Colon (tissue), 2 donors: ENCODE measurements around the gene TGFBI.
"Not testable (repeated sequence)": the region's sequence is repeated elsewhere in the genome, so short reads cannot be mapped to it uniquely, and the experiment has no call there.

Experiments used
- FAIRE-seq: peaks from 2 replicates; lab custom pipeline; 2012; peaks lifted over from hg19 to GRCh38; lab: Jason Lieb, UNC
- donor health status: control.
- donor health status: control.

The TGFBI gene

DNA sequence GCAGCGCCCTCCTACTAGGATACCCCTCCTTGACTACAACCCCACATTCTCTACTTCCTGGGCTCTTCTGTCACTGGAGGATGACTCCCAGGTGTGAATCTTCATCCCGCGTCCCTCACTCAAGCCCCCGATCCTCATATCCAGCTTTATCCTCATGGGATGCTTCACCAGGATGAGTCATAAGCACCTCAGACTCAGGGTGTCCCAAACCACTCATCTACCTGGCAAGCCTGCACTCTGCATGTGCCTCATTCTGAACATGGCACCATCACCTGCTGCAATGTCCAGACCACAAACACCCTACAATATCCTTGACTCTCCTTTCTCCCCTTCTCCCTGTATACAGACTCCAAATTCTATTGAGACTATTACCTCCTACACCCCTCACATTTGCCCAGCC is 1.5 kb upstream of the TGFBI start:
- FAIRE-seq, result no peak

DNA sequence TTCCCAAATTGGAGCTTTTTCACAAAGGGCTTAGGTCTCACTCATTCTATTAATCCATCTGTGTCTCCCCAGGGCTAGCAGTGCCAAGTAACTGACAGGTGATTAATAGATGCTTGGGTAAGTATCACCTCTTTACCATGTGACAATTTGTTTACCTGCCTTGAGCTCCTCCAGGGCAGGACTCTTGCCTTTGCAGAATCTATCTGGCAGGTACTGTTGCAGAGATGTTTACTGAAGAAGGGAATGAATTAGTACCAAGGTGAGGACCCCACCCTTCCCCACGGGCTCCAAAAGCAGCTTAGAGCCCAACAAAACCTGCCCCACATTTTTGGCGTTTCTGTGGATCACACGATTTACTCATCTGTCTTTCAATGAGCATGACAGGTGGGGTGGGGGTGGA is 698 bp upstream of the TGFBI start:
- FAIRE-seq, result no peak

DNA sequence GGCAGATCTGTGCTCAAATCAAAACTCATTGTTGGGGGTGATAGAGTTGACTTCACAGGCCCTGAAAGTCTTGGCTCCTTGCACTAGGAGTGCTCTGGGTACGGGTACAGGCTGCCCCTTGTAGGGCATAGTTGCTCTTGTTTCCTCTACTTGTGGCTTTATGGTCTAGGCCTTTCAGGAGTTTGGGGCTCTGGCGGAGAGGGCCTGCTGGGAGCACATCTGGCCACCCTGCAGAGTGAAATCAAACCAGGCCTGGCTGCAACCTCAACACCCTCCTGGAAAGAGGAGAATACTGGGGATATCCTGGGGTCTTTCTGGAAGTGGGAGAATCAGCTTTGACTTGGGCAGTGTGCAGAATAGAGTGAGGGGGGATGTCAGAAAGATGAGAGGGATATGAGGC is 1.5 kb downstream of the TGFBI start:
- FAIRE-seq, result no peak

DNA sequence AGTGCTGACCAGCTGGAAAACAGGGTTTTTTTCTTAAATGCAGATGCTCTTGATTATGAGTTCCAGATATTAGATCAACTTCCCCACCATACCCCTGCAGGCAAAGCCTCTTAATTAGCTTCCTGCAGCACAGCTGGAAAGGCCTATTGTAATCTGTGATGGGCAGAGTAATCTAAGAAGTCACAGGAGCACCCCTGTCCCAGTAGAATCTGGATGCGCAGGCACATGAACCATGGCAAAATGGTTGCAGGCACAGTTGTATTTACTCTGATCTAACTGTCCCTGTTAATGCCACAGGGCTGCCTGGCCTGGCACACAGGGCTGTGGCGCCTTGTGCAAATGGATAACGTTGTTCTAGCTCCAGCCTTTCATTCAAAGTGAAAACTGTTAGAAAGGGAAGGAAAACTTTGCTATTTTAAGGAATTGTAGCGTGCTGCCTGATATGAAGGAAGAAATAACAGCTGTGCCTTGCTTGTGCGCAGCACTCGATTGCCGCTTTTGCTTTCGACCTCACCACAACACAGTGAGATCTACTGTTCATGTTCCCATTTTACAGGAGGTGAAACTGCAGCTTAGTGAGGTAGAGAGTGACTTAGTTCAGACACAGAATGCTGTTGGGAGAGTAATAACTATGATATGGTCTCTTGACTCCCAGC is 2.3 kb downstream of the TGFBI start:
- FAIRE-seq, result no peak

DNA sequence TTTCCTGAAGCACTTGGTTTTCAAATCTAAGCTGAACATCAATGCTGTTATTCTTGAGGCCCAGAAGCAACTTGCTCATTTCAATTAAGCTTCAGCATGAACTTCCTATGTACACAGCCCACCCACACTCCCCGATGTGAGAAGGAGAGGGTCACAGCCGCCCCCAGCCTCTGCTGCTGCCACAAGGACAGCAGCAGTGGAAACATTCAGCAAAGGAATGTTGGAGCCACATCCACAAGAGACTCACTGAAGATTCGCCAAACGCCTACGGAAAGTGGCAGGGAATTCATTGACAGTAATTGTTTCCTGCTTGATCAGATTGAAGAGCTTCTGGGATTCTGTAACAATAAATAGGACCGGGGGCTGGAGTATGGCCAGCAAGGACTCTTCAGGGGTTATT is 2.9 kb downstream of the TGFBI start:
- FAIRE-seq, result no peak

DNA sequence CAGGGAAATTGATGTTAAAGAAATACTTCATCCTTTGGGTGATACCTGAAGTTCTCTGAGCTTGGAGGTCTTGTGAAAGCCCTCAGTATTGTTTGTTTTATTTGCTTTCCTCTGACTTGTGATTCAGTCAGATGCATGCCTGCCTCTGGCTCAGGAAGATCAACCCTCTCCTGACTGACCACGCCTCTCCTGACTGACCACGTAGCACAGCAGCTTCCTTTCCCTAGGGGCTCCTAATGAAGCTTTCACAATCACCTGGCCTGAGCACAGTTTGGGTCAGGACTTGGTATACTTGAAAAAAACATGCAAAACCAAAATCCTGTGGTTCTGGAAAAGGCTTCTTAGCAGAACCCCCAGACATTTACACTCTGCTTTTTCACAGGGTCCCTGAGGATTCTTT is 3.8 kb downstream of the TGFBI start:
- FAIRE-seq, result no peak

DNA sequence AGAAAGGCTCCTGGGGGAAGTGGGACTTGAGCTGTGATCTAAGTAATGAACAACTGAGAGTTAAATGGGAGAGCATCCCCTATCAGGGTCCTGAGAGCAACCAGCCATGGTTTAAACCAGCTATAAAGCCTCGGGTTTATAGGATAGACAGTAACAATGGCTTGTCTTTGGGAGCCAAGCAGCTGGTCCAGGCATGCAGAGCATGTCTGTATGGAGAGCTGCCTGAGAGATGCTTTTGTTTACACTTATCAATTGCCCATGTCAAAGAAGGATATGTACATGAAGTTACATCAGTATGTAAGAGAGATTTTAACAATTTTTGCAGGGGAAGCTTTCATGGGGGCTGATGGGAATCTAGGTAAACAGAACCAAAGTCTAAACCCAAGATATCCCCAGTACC is 4.4 kb downstream of the TGFBI start:
- no peak for FAIRE-seq

DNA sequence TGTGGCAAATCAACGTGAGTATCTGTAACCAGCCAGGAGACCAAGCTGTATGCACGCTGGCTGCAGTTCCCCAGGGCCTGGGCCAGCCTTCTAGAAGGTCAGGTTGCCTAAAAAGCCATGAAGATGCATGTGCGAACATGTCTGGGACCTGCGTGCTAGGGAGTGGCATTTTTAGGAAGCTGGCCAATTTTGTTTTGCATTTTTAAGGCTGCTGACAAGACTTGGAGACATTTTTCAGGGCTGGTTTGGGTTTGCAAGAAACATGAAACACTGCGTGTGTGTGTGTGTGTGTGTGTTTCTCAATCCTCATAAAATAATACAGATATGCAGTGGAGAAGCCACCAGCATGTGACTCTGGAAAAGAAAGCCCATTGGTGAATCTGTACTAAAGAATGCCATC is 5.1 kb downstream of the TGFBI start:
- no peak for FAIRE-seq

DNA sequence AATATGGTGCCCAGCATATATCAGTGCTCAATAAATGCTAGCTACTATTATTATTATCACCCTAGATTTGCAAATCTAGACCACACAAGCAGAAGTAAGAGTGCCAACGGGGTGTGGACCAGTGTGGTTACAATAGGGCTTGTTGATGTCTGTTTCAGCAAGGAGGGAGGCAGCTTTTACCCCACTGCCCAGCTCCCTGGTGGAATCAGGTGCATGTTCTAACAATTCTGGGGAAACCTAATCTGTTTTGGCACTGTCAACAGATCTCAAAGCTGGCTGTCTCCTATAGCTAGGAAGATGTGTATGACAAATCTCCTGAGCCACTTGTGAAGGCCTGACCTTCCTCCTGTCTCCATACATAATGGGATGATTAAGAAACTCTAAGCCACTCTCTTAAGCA is 5.7 kb downstream of the TGFBI start:
- FAIRE-seq, result no peak

DNA sequence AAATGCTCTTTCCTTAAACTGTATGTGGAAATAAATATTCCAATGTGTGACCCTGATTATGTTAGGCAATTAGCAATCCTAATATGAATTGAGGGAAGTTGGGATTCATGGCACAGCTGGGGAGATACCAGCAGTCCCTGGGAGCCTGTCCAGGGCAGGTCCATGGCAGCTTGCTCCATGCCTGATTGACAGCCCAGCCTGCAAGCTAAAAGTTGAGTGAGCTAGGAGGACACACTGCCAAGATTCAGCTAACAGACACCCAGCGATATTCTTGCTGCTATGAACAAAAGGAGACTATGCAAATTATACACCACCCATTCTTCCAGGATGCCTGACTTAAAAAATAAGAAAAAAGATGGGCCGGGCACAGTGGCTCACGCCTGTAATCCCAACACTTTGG is 6.2 kb downstream of the TGFBI start:
- FAIRE-seq, result no peak

DNA sequence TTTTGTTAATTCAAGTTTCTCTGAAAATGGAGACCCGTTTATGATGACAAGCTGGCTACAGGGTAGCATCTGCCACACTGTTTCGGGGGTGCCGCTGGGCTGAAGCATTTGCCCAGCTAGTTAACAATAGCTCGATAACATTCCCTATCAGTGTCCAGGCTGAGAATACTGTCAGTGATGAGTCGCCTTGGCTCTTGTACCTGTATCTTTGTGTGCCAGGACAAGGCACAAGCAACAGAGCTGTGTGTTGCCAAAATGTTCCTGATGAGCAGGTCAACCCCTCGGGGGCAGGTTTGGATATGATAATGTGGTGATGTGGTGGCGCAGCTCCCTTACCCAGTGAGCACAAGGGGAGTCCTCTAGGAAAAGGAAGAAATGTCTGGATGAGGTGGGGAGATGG is 7.0 kb downstream of the TGFBI start:
- FAIRE-seq, result no peak

DNA sequence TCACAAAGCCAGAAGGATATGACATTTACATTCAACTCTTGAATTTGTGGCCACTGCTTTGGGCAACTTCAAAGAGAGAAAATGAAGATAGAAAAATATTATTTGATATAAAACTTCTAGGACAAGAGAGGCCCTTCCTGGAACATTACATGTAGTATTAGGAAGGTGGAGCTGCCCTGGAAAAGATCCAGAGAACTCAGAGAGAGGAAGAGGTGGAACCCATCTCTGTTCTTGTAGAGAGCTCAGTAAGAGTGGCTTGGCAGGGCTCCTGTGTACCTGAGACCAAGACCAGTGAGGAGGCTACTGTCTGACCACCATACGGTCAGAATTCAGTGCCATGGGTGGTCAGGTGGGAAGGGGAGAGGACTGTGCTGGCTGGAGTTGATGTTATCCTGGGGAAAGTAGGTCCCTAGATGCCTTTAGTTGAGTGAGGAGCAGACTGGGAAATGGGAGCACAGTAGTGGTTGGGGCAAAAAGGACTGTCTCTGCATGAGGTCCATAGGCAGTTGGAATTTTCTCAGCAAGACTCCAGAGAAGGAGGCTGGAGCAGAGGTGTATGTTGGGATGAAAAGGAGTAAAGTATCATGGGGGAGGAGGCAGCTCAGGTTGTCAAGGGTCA is 7.6 kb downstream of the TGFBI start:
- FAIRE-seq, result no peak

DNA sequence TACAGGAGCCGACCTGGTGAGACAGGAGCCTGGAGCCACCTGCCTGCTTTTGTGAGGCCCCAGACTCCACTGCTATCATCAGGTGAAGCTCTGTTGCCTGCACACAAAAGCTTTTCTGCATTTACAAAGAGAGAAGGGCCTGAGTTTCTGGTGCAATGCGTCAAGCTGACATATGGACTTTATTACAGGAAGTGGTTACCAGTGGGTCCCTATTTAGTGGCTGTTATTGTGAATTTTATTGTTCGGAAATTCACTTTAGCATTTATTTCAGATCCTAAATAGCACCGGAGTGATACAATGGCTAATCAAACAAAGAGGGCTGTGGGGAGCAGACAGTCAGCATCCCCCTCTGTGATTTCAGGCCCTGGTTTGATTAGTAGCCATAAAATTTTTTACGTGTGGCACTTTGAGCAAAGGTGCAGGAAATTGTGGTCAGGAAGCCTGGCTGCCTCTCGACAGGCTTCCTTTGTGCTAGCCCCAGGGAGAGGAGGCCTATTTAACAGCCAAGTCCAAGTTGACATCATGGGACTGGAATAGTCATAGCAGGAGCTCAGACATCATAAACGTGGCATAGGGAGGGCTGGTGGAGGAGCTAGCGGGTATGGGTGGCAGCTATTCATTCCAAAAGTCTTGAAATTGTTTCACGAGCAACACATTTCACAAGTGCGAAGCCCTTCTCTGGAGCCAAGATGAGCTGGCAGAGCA is 8.4 kb downstream of the TGFBI start:
- FAIRE-seq, result no peak

DNA sequence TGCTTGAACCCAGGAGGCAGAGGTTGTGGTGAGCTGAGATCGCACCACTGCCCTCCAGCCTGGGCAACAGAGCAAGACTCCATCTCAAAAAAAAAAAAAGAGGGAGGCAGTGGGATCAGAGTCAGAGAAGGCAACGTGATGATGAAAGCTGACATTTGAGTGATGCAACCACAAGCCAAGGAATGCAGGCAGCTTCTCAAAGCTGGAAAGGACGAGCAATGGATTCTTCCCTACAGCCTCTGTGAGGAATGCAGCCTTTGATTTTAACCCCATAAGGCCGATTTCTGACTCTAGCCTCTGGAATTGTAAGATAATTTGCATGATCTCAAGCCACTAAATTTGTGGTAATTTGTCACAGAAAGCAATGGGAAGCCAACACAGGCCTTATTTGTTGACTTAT is 9.8 kb downstream of the TGFBI start:
- FAIRE-seq, result no peak

DNA sequence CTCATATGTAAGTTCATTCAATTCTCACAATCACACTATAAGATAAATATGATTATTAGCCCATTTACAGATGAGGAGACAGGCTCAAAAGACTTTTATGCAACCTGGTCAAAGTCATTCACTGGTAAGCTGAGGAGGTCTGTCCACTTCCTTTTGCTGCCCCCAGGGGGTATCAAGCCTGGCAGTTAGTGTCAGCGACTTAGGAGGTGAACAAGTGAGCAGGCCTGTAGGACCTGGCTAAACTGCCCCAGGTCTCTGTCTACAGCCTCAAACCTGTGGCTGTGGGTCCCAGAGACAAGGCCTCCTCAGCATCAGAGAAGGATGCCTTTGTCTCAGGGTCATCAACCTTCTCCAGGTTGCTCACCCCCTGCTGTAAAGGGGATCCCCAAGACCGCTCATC is 10.4 kb downstream of the TGFBI start:
- FAIRE-seq, result no peak

DNA sequence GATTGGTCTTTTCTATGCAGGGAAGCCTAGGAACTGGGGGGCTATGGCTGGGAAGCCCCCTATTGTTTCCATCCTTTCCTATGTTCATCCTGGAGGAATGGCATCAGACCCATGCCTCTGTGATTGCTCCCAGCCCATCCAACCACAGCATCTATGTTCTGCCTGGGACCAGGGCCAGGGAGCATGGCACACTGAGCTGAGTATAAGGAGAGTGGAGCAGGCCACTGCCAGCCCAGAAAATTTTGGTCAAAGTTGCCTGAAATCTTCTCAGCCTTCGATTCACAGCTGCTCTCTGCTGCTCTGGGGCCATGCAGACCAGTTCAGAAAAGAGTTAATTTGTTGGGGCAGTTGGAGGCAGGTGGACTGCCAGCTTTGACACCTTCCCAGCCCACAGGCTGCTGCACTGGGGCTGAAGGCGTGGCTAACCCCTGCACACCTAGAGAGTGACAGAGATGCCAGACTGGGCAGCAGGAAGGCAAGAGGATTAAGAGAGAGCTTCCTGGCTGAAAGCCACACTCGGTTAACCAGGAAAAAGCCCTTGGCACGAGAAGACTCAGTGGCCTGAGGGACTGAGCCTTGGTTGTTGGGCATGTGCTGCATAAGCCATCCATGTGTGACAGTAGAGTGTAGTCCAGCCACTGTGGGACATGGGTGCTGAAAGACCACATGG is 12.1 kb downstream of the TGFBI start:
- no peak for FAIRE-seq

DNA sequence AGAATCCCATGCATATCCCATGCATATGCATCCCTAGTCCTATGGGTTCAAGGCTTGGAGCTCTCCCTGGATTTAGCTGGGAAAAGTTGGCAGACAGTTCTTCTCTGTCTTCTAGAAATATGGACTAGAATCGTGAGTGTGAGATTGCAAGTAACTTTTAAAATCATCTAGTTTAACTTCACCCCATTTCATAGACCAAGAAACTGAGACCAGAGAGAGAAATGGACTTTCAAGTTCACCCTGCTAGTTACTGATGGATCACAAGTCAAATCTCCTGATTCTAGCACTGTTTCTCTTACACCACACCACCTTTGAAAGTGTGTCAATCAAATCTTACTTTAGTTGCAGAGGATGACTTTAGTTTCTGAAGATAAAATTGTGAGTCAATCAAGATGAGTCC is 13.4 kb downstream of the TGFBI start:
- FAIRE-seq, result no peak

DNA sequence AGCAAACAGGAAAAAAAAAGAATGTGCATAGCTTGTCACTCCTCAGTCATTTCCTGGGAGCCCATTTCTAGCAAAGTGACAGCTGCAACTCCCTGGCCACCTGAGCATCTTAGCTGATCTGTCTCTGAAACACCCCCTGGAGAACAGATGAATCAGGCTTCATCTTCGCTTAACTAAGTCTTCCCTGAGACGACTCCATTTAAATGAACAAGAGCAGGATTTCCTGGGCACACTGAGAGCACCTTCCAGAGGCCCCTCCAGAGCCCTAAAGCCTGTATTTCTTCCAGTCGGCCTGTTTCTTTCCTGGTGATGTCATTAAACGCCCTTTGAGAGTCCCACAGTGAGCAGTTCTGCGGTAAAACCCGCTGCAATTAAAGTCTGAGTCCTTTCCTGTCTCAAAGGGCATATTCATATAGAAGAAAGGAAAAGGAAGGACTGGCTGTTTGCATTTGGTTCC is 13.9 kb downstream of the TGFBI start:
- no peak for FAIRE-seq

DNA sequence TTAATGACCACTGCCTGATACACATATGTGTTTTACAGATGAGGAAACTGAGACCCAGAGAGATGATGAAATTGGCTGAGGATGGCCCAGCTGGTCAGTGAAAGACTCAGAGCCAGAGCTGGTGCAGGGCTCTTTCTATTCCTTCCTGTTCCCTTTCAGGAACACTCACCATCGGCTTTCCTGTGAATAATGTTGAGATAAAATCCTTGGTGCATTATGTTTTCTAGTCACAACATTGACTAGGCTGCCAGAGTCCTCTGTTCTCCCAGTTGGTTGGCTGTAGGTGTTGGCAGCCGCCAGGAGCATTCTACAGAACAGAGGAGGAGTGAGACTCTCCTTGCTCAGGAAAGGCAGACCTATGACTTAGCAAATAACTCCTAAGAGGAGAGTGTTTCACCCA is 14.8 kb downstream of the TGFBI start:
- no peak for FAIRE-seq

DNA sequence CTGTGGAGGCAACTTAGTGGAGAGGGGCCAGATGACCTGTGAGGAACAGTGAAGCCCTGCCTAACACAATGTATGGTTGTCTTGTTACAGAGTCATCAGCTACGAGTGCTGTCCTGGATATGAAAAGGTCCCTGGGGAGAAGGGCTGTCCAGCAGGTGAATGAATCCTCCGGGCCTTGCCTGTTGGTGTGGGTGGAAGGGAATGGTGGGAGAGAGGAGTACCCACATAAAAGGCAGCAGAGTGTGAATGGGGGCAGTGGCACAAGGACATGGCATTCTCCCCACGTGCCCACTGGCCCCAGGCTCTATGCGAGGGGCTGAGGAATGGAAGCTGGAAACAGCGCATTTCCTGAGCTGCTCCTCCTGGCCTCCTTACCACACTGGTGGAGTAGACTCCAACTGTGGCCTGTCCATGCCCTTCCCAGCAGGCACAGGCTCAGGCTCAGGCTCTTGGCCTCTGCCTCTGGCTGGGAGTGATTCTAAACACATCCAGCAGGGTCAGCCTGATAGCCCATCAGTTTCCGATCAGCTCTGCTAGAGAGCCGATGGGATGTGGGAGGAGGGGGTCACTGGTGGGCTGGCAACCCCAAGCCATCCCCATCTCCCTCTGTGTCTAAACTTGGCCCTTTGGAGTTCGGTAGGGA is 15.3 kb downstream of the TGFBI start:
- no peak for FAIRE-seq

DNA sequence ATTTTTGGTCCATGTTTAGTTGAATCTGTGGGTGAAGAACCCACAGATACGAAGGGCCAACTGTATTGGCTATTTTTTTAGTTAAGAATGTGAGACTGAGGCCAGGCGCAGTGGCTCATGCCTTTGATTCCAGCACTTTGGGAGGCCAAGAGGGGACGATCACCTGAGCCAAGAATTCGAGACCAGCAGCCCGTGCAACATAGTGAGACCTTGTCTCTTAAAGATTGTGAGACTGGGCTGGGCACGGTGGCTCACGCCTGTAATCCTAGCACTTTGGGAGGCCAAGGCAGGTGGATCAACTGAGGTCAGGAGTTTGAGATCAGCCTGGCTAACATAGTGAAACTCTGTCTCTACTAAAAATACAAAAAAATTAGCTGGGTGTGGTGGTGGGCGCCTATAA is 16.2 kb downstream of the TGFBI start:
- not testable (repeated sequence) for FAIRE-seq

DNA sequence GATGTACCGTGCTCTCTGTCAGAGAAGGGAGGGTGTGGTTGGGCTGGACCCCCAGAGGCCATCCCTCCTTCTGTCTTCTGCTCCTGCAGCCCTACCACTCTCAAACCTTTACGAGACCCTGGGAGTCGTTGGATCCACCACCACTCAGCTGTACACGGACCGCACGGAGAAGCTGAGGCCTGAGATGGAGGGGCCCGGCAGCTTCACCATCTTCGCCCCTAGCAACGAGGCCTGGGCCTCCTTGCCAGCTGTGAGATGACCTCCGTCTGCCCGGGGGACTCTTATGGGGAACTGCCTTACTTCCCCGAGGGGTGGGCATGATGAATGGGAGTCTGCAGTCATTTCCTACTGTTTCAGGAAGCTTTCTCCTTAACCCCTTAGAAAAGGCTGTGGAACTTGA is 17.5 kb downstream of the TGFBI start:
- FAIRE-seq, result no peak

DNA sequence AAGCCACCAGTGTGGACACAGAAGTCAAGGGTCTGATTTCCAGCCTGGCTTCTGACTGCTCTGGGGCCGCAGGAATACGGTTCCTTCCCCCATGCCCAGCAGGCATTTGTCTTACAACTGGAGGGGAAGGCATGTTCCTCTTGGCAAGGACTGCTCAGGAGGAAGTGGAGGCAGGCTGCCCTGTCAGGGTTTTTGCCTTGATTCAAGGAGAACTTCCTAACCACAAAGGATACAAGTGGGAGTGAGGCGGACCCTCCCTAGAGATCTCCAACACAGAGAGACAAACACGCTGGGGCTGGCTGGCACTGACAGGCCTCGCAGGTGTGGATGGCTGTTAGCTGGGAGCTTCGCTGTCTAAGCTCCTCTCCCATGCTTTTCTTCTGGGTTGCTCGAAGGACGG is 19.1 kb downstream of the TGFBI start:
- FAIRE-seq, result no peak
